Measurements from ENCODE around the gene WDR93. TPM values are rescaled to one million over a fixed set of nuclear protein-coding genes. Genes with fewer than 3 reads are reported as not detected.

WDR93 gene
- total and polyA plus RNA-seq, 3 experiments from 2014 or later: 0.08 TPM; not detected in 2

DNA sequence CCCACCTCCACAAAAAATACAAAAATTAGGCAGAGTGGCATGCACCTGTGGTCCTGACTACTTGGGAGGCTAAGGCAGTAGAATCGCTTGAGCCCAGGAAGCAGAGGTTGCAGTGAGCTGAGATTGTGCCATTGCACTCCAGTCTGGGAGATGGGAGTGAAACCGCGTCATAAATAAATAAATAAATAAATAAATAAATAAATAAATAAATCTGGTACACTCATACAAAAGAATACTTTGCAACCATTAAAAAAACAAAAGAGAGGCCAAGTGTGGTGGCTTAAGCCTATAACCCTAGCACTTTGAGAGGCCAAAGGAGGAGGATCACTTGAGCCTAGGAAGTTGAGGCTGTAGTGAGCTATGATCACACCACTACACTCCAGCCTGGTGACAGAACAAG, 32.4 kb downstream of the WDR93 start:
- H3K27ac Mint-ChIP-seq: no peak overlapping the region
- no peak overlapping the region for H3K27ac ChIP-seq (ENCODE audit: low read depth, low read length)
- H3K4me1 Mint-ChIP-seq: no peaks in the 10 kb centered on the region
- POLR2A ChIA-PET: no interaction called here
- CTCF ChIA-PET: no interaction called here
- H3K4me3 ChIP-seq (ENCODE audit: low read length): no peak overlapping the region
- no peaks in the 10 kb centered on the region for H3K4me1 ChIP-seq (ENCODE audit: insufficient read depth, low read length)
- peaks cover 2 to 7% (median 4%) of the 10 kb centered on the region in 5 donors for H3K9me3 Mint-ChIP-seq
- H3K27me3 ChIP-seq (ENCODE audit: insufficient read depth, low read length, poor library complexity, severe bottlenecking): no peaks in the 10 kb centered on the region
- H3K27me3 Mint-ChIP-seq: peaks cover 10 to 37% of the 10 kb centered on the region in 2 donors
- H3K4me3 Mint-ChIP-seq: no peak overlapping the region
- peaks cover 0 to 3% (median 0%) of the 10 kb centered on the region in 3 donors for H3K36me3 Mint-ChIP-seq
- H3K36me3 ChIP-seq (ENCODE audit: insufficient read depth, low read length): no peaks in the 10 kb centered on the region
- H3K9me3 ChIP-seq (ENCODE audit: low read length): no peaks in the 10 kb centered on the region
- no peak for DNase-seq

DNA sequence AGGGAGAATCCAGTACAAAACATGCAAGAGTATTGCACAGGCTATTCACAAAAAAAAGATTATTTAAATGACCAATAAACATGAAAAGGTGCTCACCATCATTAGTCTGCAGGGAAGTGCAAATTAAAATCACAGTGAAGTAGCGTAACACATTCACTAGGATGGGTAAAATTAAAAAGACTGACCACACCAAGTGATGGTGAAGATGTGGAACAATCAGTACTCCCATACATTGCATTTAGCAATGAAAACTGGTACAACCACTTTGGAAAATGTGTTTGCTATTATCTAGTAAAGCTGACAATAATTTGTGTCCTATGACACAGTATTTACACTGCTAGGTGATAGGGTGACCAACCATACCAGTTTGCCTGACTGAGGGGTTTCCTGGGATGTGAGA, 34.0 kb downstream of the WDR93 start:
- Mint-ChIP-seq H3K4me3 (no peak overlapping the region), H3K4me1 (no peaks in the 10 kb centered on the region)
- CTCF ChIA-PET: no interaction called here

DNA sequence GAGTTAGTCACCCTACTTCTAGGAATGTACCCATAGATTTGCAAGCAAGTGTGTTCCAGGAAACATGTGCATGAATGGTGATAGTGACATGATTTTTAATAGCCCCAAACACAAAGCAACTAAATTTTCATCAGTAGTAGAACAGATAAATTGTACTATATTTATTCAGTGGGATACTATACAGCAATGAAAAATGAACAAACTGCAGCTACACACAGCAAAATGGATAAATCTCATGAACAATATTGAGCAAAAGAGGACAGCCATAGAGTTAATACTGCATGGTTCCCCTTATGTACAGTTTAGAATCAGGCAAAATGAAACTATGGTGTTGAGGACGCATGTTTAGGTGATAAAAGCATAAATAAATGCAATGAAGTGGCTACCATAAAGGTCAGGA, 34.5 kb downstream of the WDR93 start:
- peaks cover 0 to 3% (median 0%) of the 10 kb centered on the region in 3 donors for H3K36me3 Mint-ChIP-seq
- no peak overlapping the region for H3K27ac ChIP-seq (ENCODE audit: low read depth, low read length)
- H3K9me3 Mint-ChIP-seq: peaks cover 2 to 7% (median 4%) of the 10 kb centered on the region in 5 donors
- ChIA-PET POLR2A (no interaction called here), CTCF (no interaction called here)
- H3K36me3 ChIP-seq (ENCODE audit: insufficient read depth, low read length): no peaks in the 10 kb centered on the region
- no peak overlapping the region for H3K27ac Mint-ChIP-seq
- no peaks in the 10 kb centered on the region for H3K27me3 ChIP-seq (ENCODE audit: insufficient read depth, low read length, poor library complexity, severe bottlenecking)
- no peaks in the 10 kb centered on the region for H3K9me3 ChIP-seq (ENCODE audit: low read length)
- no peak overlapping the region for H3K4me3 ChIP-seq (ENCODE audit: low read length)
- peaks cover 10 to 37% of the 10 kb centered on the region in 2 donors for H3K27me3 Mint-ChIP-seq
- H3K4me1 Mint-ChIP-seq: no peaks in the 10 kb centered on the region
- no peak for DNase-seq
- no peak overlapping the region for H3K4me3 Mint-ChIP-seq
- H3K4me1 ChIP-seq (ENCODE audit: insufficient read depth, low read length): no peaks in the 10 kb centered on the region

More for the DNA sequence above, 34.0 kb downstream of the WDR93 start:
- H3K27me3 ChIP-seq (ENCODE audit: insufficient read depth, low read length, poor library complexity, severe bottlenecking): no peaks in the 10 kb centered on the region
- Mint-ChIP-seq H3K36me3 (peaks cover 0 to 3% (median 0%) of the 10 kb centered on the region in 3 donors), H3K27ac (no peak overlapping the region), H3K9me3 (peaks cover 2 to 7% (median 4%) of the 10 kb centered on the region in 5 donors), H3K27me3 (peaks cover 10 to 37% of the 10 kb centered on the region in 2 donors)
- no peak overlapping the region for H3K4me3 ChIP-seq (ENCODE audit: low read length)
- POLR2A ChIA-PET: no interaction called here
- DNase-seq: no peak
- H3K9me3 ChIP-seq (ENCODE audit: low read length): no peaks in the 10 kb centered on the region
- no peak overlapping the region for H3K27ac ChIP-seq (ENCODE audit: low read depth, low read length)
- H3K36me3 ChIP-seq (ENCODE audit: insufficient read depth, low read length): no peaks in the 10 kb centered on the region
- H3K4me1 ChIP-seq (ENCODE audit: insufficient read depth, low read length): no peaks in the 10 kb centered on the region

DNA sequence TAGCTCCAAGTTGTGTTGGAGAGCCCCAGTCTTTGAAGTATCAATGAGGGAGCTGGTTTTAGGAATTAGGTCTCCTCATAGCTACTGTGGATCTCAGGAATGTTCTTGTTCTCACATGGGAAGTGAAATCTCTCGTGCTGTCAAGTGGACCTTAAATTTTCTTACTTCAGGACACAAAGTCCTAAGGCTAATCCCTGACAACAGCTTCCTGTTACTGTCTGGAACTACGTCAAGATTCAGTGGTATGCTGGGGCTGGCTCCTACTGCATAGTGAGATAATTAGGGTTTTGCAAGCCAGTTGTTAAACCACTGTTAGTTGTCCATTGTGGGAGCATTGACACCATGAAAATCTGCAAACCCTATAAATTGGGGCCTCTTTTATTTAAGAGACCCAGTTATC, 37.6 kb downstream of the WDR93 start:
- Mint-ChIP-seq H3K9me3 (peaks cover 2 to 7% (median 4%) of the 10 kb centered on the region in 5 donors), H3K4me1 (no peaks in the 10 kb centered on the region), H3K36me3 (peaks cover 0 to 3% (median 0%) of the 10 kb centered on the region in 3 donors), H3K4me3 (no peak overlapping the region), H3K27me3 (peaks cover 9 to 26% of the 10 kb centered on the region in 2 donors), H3K27ac (no peak overlapping the region)
- no peaks in the 10 kb centered on the region for H3K9me3 ChIP-seq (ENCODE audit: low read length)
- DNase-seq: no peak
- H3K27me3 ChIP-seq (ENCODE audit: insufficient read depth, low read length, poor library complexity, severe bottlenecking): no peaks in the 10 kb centered on the region
- no peak overlapping the region for H3K27ac ChIP-seq (ENCODE audit: low read depth, low read length)
- ChIA-PET CTCF (interaction anchor here (2.1 kb wide), 1 partner anchor 12 kb away, joined by 8 read pairs; no protein-coding TSS in a partner anchor), POLR2A (no interaction called here)
- H3K36me3 ChIP-seq (ENCODE audit: insufficient read depth, low read length): no peaks in the 10 kb centered on the region
- H3K4me1 ChIP-seq (ENCODE audit: insufficient read depth, low read length): no peaks in the 10 kb centered on the region
- H3K4me3 ChIP-seq (ENCODE audit: low read length): no peak overlapping the region

DNA sequence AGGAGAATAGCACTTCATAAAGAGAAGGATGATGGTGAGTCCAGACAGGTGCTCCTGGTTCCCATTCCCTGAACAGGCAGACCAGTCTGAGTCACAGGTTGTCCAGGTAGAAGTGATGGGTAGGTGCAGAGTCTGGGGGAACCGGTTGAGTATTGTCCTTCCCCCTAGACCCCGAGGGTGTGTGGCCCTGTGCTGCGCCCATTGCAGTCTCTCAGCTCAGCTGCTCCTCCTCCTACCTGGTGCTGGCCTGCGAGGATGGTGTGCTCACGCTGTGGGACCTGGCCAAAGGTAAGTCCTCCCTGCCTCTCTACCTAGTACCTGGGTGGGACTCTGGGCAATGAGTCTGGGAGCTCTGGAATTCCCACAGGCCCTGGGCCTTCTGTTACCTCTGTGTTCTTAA, 40.7 kb downstream of the WDR93 start:
- Mint-ChIP-seq H3K36me3 (no peaks in the 10 kb centered on the region), H3K27ac (no peak overlapping the region), H3K9me3 (no peaks in the 10 kb centered on the region), H3K27me3 (peaks cover 19 to 39% of the 10 kb centered on the region in 2 donors), H3K4me1 (no peaks in the 10 kb centered on the region), H3K4me3 (no peak overlapping the region)
- H3K27me3 ChIP-seq (ENCODE audit: insufficient read depth, low read length, poor library complexity, severe bottlenecking): no peaks in the 10 kb centered on the region
- no peaks in the 10 kb centered on the region for H3K9me3 ChIP-seq (ENCODE audit: low read length)
- POLR2A ChIA-PET: no interaction called here
- no peaks in the 10 kb centered on the region for H3K36me3 ChIP-seq (ENCODE audit: insufficient read depth, low read length)
- H3K4me1 ChIP-seq (ENCODE audit: insufficient read depth, low read length): no peaks in the 10 kb centered on the region
- DNase-seq: no peak
- no peak overlapping the region for H3K4me3 ChIP-seq (ENCODE audit: low read length)
- no peak overlapping the region for H3K27ac ChIP-seq (ENCODE audit: low read depth, low read length)
- CTCF ChIA-PET: interaction anchor here (1.0 to 1.1 kb wide), 2 partner anchors 19 to 271 kb away, joined by 3 read pairs; no protein-coding TSS in a partner anchor

DNA sequence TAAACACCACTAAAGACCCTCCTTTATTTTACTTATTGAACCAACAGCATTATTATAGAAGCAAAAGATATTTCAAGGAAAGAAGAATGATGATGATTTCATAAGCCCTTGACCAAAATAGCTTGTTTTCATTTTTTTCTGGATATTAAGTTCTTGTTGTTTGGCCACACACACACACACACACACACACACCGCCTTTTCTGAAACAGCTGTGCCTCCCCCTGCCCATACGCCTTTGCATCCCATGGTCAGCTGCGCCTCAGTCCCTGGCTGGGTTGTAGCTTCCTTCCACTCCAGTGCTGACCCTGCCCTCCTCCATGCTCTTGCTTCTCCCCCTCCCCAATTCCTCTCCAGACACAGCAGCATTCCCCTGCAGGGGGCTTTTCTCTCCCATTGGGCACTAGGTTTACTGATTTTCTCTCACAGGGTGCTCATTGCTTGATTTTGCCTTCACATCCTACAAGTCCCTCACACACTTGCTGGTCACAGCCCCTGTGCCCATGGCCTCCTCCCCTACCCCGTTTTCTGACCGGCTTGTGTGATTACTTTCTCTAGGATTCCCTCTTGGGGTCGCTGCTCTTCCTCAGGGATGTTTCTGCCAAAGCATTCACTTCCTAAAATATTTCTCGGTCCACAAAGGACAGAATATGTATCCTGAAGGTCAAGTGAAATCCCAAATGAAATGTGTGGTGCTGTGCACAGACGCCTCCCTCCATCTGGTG, 42.0 kb downstream of the WDR93 start:
- H3K9me3 ChIP-seq (ENCODE audit: low read length): no peaks in the 10 kb centered on the region
- Mint-ChIP-seq H3K36me3 (no peaks in the 10 kb centered on the region), H3K9me3 (no peaks in the 10 kb centered on the region), H3K27ac (peak overlapping the region in 1 of 8 donors; percentile 68), H3K27me3 (peaks cover 22 to 48% of the 10 kb centered on the region in 2 donors), H3K4me1 (no peaks in the 10 kb centered on the region), H3K4me3 (no peak overlapping the region)
- H3K36me3 ChIP-seq (ENCODE audit: insufficient read depth, low read length): no peaks in the 10 kb centered on the region
- no peaks in the 10 kb centered on the region for H3K27me3 ChIP-seq (ENCODE audit: insufficient read depth, low read length, poor library complexity, severe bottlenecking)
- CTCF ChIA-PET: no interaction called here
- POLR2A ChIA-PET: no interaction called here
- H3K27ac ChIP-seq (ENCODE audit: low read depth, low read length): no peak overlapping the region
- H3K4me3 ChIP-seq (ENCODE audit: low read length): no peak overlapping the region
- H3K4me1 ChIP-seq (ENCODE audit: insufficient read depth, low read length): no peaks in the 10 kb centered on the region
- DNase-seq: no peak

DNA sequence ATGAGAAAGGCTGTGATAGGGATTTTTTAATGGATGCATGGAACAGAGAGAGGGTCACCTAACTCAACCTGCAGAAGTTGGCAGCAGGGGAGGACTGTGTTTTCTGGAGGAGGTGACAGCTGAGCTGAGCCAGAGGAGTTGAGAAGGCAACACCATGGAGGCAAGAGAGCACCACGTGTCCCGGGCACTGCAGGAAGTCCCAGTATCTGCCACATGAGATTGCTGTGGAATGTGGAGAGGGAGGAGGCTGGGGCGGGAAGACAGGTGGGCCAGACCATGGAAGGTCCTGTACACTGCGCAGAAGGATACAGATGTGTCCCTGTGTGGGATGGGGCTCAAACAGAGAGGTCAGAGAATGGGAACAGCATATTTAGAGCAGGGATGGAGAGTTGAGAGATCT, 45.2 kb downstream of the WDR93 start:
- no peaks in the 10 kb centered on the region for H3K36me3 ChIP-seq (ENCODE audit: insufficient read depth, low read length)
- H3K9me3 ChIP-seq (ENCODE audit: low read length): no peaks in the 10 kb centered on the region
- no peak overlapping the region for H3K4me3 ChIP-seq (ENCODE audit: low read length)
- POLR2A ChIA-PET: no interaction called here
- H3K36me3 Mint-ChIP-seq: no peaks in the 10 kb centered on the region
- H3K4me3 Mint-ChIP-seq: no peak overlapping the region
- no peaks in the 10 kb centered on the region for H3K4me1 ChIP-seq (ENCODE audit: insufficient read depth, low read length)
- H3K27me3 ChIP-seq (ENCODE audit: insufficient read depth, low read length, poor library complexity, severe bottlenecking): no peaks in the 10 kb centered on the region
- no peaks in the 10 kb centered on the region for H3K9me3 Mint-ChIP-seq
- CTCF ChIA-PET: no interaction called here
- DNase-seq: no peak
- no peak overlapping the region for H3K27ac Mint-ChIP-seq
- peaks cover 2 to 4% (median 3%) of the 10 kb centered on the region in 3 donors for H3K4me1 Mint-ChIP-seq
- H3K27ac ChIP-seq (ENCODE audit: low read depth, low read length): no peak overlapping the region
- H3K27me3 Mint-ChIP-seq: peaks cover 22 to 53% of the 10 kb centered on the region in 2 donors

DNA sequence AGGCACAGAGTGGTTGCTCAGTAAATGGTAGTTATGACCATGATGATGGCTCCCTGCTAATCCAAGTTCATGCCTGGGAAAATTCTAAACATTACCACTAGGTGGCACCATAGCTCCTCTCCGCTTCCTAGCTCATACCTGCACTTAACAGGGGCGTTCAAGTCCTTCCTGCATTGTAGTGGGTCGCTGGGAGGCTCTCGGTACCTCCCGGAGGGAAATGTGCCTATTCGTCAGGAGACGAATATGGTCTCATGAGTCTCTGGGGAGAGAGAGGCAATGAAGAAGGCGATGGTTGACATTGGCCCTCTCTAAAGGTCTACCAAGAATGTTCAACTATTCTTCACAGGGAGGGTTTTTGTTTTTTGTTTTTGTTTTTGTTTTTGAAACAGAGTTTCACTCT, 49.5 kb downstream of the WDR93 start:
- Histone ChIP-seq H3K27ac (ENCODE audit: low read depth, low read length) (no peak overlapping the region), H3K4me1 (ENCODE audit: insufficient read depth, low read length) (no peaks in the 10 kb centered on the region), H3K9me3 (ENCODE audit: low read length) (no peaks in the 10 kb centered on the region), H3K27me3 (ENCODE audit: insufficient read depth, low read length, poor library complexity, severe bottlenecking) (no peaks in the 10 kb centered on the region), H3K36me3 (ENCODE audit: insufficient read depth, low read length) (no peaks in the 10 kb centered on the region), H3K4me3 (ENCODE audit: low read length) (no peak overlapping the region)
- H3K9me3 Mint-ChIP-seq: no peaks in the 10 kb centered on the region
- DNase-seq: peak in 4 of 5 donors; percentile 42 to 60 (median 60)
- H3K4me3 Mint-ChIP-seq: peak overlapping the region in 3 of 7 donors; percentile 43 to 62 (median 58)
- peaks cover 10 to 25% of the 10 kb centered on the region in 2 donors for H3K27me3 Mint-ChIP-seq
- ChIA-PET POLR2A (no interaction called here), CTCF (interaction anchor here (0.6 to 3.8 kb wide), 13 partner anchors 10 to 290 kb away, joined by 3 to 38 read pairs (median 3); partner anchors contain the start of gene MESP1)
- H3K4me1 Mint-ChIP-seq: peaks cover 2 to 4% (median 3%) of the 10 kb centered on the region in 3 donors
- no peak overlapping the region for H3K27ac Mint-ChIP-seq
- H3K36me3 Mint-ChIP-seq: no peaks in the 10 kb centered on the region

Measured in CD8-positive, alpha-beta memory T cell (primary cell).